SK-N-SH treated with all-trans-retinoic acid at 6 μM for 48 hours (cell line): ENCODE measurements around the gene TRNP1.

Source experiments
- CREB5 ChIP-seq: fragments of 250-450 bp; sonication (Bioruptor Pico); IDR thresholded peaks from 2 replicates; pipeline ENCODE4 v1.5.1; 2020; ENCODE audit warnings: low read depth, mild to moderate bottlenecking, moderate library complexity
- CSDC2 ChIP-seq: fragments of 250-450 bp; sonication (Bioruptor Pico); IDR thresholded peaks from 2 replicates; pipeline ENCODE4 v1.5.0; 2020; ENCODE audit warnings: mild to moderate bottlenecking, moderate library complexity
- PPARA ChIP-seq: fragments of 250-450 bp; sonication (Bioruptor Pico); IDR thresholded peaks from 2 replicates; pipeline ENCODE4 v1.5.0; 2020; ENCODE audit warnings: mild to moderate bottlenecking, borderline replicate concordance
- SNAI2 ChIP-seq: fragments of 250-450 bp; sonication (Bioruptor Pico); IDR thresholded peaks from 2 replicates; pipeline ENCODE4 v1.5.0; 2020; ENCODE audit warnings: mild to moderate bottlenecking, moderate library complexity
- ZFP3 ChIP-seq: fragments of 250-450 bp; sonication (Bioruptor Pico); IDR thresholded peaks from 2 replicates; pipeline ENCODE4 v1.5.0; 2020; ENCODE audit warnings: mild to moderate bottlenecking, moderate library complexity
- ZFP30 ChIP-seq: fragments of 450-650 bp; formaldehyde crosslinking; IDR thresholded peaks from 2 replicates; pipeline ENCODE4 v1.5.0; 2022; ENCODE audit warnings: mild to moderate bottlenecking, moderate library complexity
- ZNF565 ChIP-seq: fragments of 450-650 bp; formaldehyde crosslinking; conservative IDR thresholded peaks from 2 replicates; pipeline ENCODE4 v1.5.0; 2020; ENCODE audit warnings: low read depth, mild to moderate bottlenecking, moderate library complexity

- TF ChIP-seq SNAI2 = no peak
- no peak for TF ChIP-seq CREB5 (CRISPR knock-in tag)
- TF ChIP-seq ZNF565 = no peak
- no peak for TF ChIP-seq ZFP3 (CRISPR knock-in tag)
- no peak for TF ChIP-seq CSDC2
- no peak for TF ChIP-seq PPARA (CRISPR knock-in tag)
- no peak for TF ChIP-seq ZFP30 (CRISPR knock-in tag)
Measured at GRCh38 chr1:27045973-27046558, 52.6 kb downstream of the TRNP1 start.
